Measurements from ENCODE around the gene EPHB4.
"Not testable (repeated sequence)": the region's sequence is repeated elsewhere in the genome, so short reads cannot be mapped to it uniquely, and the experiment has no call there.

Gene EPHB4

DNA sequence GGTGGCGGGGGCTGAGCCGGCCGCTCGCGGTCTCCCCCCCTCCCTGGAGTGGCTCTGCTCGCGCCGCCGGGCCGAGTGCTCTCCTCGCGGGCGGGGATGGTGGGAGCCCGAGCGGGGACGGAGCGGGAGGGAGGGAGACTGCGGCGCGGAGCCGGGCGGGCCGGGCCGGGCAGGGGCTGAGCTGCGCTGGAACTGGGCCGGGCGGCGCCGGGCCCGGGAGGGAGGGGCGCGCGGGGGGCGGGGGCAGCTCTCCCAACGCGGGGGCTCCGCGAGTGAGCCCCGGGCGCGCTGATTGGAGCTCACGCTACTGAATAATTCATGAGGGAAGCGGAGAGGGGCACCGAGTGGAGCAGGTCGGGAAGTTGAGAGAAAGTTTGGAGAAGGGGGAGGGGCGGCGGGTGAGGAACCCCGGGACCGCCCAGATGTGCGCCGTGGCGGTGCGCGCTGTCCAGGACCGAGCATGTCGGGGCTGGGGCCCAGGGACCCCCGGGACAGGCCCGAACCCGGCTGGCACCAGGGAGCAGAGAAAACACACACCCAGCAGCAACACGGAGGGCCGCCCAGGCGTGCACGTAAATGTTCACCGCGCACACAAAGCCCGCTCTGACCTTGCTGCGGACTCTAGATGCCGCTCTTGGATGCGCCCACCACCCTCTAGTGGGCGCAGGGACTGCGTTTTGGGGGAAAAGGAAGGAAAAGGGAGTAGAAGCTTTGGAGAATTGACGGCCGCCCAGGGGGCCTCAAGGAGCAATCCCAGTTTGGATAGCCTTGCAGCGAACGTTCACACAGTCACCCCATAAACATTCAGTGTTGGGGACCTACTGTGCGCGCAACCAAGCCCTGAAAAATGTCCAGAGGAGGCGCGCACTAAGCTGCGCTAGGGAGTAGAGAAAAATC, at the start of gene EPHB4:
EPHB4 (minus strand) TSS at position 194 of the 897 bp plus-strand sequence. CDS start 493 bp downstream, outside the sequence.
- DNase-seq = no peak

DNA sequence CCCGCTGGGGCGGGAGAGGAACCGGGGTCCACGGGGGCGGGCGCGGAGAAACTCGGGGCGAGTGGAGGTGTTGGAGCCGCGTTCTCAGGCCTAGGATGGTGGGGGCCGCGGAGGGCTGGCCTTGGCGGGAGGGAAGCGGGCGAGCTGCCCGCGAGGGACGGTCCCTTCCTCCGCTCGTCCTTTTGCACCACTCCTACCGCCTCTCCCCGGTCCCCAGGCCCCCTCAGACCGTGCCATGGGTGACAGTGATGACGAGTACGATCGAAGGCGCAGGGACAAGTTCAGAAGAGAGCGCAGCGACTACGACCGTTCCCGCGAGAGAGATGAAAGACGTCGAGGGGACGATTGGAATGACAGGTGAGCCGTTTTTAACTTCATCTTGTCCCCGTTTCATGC, 48.0 kb upstream of the EPHB4 start:
- peak; percentile 29 for DNase-seq

DNA sequence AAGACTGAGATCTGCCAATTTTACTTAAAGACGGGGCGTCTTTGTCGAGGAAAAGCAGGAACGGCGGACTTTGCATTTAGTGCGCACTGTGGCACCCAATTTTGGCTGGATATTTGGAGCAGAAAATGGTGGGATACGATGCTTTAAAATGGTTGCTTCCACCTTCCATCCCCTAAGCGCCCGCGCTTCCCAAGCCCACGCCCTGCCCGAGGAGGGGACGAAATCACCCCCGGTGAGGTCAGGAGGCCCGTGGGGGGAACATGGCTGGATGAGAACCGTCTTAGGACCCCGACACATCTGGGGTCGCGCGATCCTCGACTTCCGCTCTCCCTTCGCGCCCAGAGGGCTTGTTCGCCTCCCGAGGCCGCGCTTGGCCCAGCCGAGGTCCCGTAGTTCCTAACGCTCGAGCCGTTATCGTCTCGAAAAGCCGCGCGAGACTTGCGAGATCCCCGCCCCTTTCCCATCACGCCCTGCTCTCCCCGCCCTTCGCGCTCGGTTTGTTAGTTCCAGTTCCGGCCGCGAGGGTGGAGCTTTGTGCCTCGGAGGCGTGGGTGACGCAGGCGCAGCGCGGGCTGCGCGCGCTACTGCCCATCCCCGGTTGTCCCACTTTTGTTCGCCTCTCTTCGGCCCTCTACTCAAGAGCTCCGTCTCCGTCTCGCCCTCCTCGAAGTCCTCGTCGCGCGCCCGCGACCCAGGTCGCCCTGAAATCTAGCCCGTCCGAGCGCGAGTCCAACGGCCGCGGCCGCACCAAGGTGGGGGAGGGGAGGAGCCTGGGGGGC, 47.4 kb upstream of the EPHB4 start, which contains the start of gene SRRT:
SRRT (plus strand) TSS at position 527 of the 779 bp plus-strand sequence. CDS start 488 bp downstream, outside the sequence.
- peak; percentile 99 for DNase-seq

GRCh38 chr7:100874300-100874576, 46.9 kb upstream of the EPHB4 start:
- no peak for DNase-seq

- DNase-seq = no peak
Observed at GRCh38 chr7:100873599-100874299, 46.4 kb upstream of the EPHB4 start.

GRCh38 chr7:100867776-100868485, 40.6 kb upstream of the EPHB4 start:
- DNase-seq = no peak

DNA sequence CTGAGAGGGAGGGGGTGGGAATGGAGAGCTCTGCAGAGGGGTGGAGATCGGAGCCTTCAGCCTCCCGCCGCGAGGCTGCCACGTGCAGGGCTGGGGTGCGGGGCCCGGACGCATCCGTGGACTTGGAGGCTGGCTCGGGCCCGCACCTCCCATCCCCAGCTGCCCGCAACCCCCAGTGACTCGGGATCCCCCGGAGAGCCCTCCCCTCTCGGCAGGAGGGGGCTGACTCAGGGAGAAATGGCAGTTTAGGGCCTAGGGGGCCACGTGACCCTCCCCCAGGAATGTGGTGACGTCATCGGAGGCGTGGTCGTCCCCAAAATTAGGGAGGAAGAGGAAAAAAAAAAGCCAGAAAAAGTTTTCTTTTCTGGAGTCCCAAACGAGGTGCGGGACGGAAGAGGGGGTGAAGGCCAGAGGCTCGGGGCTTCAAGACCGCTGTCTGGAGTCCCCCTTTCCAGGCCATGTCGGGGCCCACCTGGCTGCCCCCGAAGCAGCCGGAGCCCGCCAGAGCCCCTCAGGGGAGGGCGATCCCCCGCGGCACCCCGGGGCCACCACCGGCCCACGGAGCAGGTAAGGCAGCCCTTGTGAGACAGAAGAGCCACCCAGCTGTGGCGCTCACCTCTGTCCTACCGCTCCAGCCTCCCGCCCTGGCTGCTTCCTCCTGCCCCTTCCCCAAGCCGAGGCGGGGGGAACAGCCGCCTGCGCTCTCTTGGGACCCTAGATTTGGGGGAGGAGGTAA, 39.9 kb upstream of the EPHB4 start, which contains the start of gene TRIP6:
TRIP6 (plus strand) TSS at position 348 of the 736 bp plus-strand sequence; CDS start at position 459, 111 bp downstream.
- peak; percentile 68 for DNase-seq

- DNase-seq = no peak
Observed at GRCh38 chr7:100866729-100867039, 39.4 kb upstream of the EPHB4 start.

- DNase-seq = peak; percentile 63
Observed at GRCh38 chr7:100865938-100866728, 38.8 kb upstream of the EPHB4 start.

- no peak for DNase-seq
Observed at GRCh38 chr7:100865372-100865911, 38.1 kb upstream of the EPHB4 start.

DNA sequence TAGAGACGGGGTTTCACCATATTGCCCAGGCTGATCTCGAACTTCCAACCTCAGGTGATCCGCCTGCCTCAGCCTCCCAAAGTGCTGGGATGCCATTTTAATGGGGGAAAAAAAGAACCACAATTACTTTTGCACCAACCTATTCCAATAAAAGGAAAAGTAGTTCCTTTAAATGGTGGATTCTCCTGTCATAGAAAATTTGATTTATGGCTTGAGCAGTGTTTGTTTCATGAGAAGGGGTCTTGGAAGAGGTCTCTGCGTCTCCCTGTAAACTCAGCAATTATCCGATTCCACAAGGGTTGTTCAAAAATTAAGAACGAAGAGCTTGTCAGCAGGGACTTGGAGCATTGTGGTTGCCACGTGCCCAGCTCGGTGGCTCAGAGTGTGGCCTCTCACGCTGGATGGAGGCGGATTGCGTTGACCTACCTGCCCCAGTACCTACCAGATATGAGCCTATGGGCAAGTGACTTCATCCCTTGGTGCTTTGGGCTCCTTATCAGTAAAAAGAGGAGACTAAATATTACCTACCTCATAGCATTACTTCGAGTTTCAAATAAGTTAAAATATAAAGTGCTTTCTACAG, 37.0 kb upstream of the EPHB4 start:
- no peak for DNase-seq

- DNase-seq = no peak
Observed at GRCh38 chr7:100863406-100863950, 36.2 kb upstream of the EPHB4 start.

DNA sequence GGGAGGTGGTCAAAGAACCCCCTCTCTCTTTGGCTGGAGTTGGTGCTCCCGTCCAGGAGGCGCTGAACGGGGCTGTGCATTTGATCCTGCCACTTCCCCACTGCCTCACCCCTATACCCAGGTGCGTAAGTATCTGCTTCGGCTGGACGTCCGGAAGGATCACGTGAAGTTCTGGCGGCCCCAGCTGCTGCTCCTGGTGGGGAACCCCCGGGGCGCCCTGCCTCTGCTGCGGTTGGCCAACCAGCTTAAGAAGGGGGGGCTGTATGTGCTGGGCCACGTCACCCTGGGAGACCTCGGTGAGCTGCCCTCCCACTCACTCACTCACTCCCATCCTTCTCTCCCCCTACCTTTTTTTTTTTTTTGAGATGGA, 34.3 kb upstream of the EPHB4 start:
- no peak for DNase-seq

DNA sequence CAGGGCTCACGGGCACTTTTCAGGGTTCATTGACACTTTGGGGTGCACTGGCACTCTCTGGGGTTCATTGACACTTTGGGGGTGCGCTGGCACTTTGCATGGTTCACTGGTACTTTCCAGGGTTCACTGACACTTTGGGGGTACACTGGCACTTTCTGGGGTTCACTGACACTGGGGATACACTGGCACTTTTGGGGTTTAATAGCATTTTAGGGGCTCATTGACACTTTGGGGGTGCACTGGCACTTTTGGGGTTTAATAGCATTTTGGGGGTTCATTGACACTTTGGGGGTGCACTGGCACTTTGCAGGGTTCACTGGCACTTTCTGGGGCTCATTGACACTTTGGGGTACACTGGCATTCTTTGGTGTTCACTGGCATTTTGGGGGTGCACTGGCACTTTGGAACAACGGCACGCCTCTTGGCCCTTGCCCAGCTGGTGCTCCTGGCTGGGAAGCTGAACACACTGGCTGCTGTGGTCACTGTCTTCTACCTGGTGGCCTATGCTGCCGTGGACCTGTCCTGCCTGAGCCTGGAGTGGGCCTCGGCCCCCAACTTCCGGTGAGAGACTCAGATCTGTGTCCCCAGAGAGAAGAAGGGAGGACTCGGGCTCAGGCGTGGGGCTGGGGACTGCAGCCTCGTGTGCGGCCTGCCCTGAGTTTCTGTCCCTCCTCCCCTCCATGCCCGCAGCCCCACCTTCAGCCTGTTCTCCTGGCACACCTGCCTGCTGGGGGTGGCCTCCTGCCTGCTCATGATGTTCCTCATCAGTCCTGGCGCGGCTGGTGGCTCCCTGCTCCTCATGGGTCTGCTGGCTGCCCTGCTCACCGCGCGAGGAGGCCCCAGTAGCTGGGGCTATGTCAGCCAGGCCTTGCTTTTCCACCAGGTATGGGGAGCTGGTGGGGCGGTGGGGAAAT, 33.6 kb upstream of the EPHB4 start:
- DNase-seq = no peak

DNA sequence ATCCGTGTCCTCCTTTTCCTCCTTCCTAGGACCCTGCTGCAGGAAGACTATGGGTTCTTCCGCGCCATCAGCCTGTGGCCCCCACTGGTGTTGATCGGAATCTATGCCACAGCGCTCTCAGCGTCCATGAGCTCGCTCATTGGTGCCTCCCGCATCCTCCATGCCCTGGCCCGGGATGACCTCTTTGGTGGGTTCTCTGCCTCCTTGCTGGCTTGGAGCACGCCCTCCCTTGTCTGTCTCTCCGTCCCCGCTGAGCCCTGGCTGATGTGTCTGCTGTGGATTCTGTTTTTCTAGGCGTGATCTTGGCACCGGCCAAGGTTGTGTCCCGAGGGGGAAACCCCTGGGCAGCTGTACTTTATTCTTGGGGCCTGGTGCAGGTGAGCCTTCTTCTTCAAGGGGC, 32.5 kb upstream of the EPHB4 start:
- no peak for DNase-seq

DNA sequence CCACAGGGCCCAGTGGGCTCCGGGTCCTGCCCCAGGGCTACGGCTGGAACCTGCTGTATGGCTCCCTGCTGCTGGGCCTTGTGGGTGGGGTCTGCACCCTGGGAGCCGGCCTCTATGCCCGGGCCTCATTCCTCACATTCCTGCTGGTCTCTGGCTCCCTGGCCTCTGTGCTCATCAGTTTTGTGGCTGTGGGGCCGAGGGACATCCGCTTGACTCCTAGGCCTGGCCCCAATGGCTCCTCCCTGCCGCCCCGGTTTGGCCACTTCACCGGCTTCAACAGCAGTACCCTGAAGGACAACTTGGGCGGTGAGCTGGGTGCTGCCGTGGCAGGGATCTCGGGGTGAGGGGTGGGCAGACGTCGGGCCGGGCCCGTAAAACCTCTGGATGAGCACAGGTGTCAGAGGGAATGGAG, 29.6 kb upstream of the EPHB4 start:
- no peak for DNase-seq

DNA sequence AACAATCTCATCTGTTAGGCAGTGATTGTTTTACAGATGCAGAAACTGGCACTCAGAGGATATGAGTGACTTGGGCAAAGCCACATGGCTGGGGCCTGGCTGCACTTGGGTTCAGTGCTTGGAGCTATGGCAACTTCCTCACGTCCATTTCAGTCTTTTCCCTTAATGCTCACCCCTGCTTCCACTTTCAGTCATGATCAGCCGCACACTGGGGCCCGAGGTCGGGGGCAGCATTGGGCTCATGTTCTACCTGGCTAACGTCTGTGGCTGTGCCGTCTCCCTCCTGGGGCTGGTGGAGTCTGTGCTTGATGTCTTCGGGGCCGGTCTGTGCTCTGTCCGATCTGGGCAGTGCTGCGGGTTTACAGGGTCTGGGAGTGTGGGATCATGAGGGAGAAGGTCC, 28.2 kb upstream of the EPHB4 start:
- no peak for DNase-seq

DNA sequence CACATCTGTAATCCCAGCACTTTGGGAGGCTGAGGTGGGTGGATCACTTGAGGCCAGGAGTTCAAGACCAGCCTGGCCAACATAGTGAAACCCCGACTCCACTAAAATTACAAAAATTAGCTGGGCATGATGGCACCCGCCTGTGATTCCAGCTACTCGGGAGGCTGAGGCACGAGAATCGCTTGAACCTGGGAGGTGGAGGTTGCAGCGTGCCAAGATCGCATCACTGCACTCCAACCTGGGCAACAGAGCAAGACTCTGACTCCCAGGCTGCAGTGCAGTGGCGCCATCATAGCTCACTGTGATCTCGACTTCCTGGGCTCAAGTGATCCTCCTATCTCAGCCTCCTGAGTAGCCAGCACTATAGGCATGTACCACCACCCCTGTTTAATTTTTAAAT, 27.6 kb upstream of the EPHB4 start:
- not testable (repeated sequence) for DNase-seq

All from CD4-positive, alpha-beta T cell treated with Interleukin-6 for 4 hours (primary cell).